PFSK-1 (cell line): ENCODE results near the gene ADAMTS13.

Source experiments
- FOXP2 ChIP-seq: optimal IDR thresholded peaks from 2 replicates; pipeline ENCODE3; 2011; ENCODE audit warnings: borderline replicate concordance, control low read depth, inconsistent platforms; ENCODE audit not compliant: insufficient read depth; ENCODE audit errors: extremely low read length, extremely low read depth
- POLR2AphosphoS5 ChIP-seq: IDR thresholded peaks from 2 replicates; pipeline ENCODE4 v1.6.1; 2012; ENCODE audit warnings: low read depth, mild to moderate bottlenecking, control low read depth, low read length, moderate library complexity
- SIN3A ChIP-seq: IDR thresholded peaks from 2 replicates; pipeline ENCODE4 v1.6.1; 2012; ENCODE audit warnings: mild to moderate bottlenecking, low read length, moderate library complexity, borderline replicate concordance; ENCODE audit not compliant: insufficient read depth
- TAF1 ChIP-seq: IDR thresholded peaks from 2 replicates; pipeline ENCODE4 v1.6.1; 2012; ENCODE audit warnings: low read length, control low read depth, borderline replicate concordance; ENCODE audit not compliant: insufficient read depth
- TF ChIP-seq, protein P1 (sequence below), 2 experiments: IDR thresholded peaks; 2 replicates each; pipeline versions ENCODE4 v1.6.1 to v1.8.0; 2011 to 2012; ENCODE audit warnings: low read depth in 2 of 2, low read length in 2 of 2, control low read depth in 1 of 2, inconsistent platforms in 1 of 2, mild to moderate bottlenecking in 1 of 2, moderate library complexity in 1 of 2; ENCODE audit not compliant: insufficient read depth in 1 of 2

DNA sequence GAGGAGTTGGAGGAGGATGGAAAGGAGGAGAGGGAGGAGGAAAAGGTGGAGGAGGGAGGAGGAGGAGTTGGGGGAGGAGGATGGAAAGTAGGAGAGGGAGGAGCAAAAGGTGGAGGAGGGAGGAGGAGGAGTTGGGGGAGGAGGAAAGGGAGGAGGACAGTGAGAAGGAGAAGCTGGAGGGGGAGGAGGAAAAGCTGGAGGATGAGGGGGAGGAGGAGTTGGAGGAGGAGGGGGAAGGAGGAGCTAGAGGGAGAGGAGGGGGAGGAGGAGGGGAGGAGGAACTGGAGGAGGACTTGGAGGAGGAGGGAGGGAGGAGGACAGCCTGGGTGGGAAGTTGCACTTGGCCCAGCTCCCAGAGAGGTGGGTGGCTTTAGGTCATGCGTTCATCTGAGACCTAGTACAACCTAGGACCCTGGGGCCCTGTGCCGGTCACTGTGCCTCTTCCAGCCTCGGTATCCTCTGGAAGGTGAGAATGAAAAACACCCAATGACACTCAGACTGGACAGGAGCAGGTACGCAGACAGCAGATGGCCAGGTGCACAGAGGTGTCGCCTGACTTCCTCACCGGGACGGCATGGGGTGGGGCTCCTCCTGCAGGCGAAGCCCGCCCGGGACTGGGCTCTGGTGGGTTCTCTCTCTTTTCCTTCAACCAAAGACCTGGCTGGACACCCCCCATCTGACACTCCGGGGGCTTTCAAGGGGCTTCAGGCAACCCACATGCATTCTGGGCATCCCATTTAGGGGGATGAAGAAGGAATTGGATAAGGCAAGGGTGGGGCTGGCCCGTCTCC is 68.9 kb downstream of the ADAMTS13 start:
- TF ChIP-seq TAF1 = no peak
- TF ChIP-seq SIN3A = no peak
- TF ChIP-seq, protein P1, sequence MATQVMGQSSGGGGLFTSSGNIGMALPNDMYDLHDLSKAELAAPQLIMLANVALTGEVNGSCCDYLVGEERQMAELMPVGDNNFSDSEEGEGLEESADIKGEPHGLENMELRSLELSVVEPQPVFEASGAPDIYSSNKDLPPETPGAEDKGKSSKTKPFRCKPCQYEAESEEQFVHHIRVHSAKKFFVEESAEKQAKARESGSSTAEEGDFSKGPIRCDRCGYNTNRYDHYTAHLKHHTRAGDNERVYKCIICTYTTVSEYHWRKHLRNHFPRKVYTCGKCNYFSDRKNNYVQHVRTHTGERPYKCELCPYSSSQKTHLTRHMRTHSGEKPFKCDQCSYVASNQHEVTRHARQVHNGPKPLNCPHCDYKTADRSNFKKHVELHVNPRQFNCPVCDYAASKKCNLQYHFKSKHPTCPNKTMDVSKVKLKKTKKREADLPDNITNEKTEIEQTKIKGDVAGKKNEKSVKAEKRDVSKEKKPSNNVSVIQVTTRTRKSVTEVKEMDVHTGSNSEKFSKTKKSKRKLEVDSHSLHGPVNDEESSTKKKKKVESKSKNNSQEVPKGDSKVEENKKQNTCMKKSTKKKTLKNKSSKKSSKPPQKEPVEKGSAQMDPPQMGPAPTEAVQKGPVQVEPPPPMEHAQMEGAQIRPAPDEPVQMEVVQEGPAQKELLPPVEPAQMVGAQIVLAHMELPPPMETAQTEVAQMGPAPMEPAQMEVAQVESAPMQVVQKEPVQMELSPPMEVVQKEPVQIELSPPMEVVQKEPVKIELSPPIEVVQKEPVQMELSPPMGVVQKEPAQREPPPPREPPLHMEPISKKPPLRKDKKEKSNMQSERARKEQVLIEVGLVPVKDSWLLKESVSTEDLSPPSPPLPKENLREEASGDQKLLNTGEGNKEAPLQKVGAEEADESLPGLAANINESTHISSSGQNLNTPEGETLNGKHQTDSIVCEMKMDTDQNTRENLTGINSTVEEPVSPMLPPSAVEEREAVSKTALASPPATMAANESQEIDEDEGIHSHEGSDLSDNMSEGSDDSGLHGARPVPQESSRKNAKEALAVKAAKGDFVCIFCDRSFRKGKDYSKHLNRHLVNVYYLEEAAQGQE (IDR thresholded peaks at IDR 0.05; ENCODE audit: insufficient read depth in 1 of 2, low read depth in 2 of 2, low read length in 2 of 2) = no peak
- no peak for TF ChIP-seq POLR2AphosphoS5
- no peak for TF ChIP-seq FOXP2
